Measurements from ENCODE around the gene ZBTB48.
A peak's percentile ranks its signal among the peaks of the same experiment; 100 is the strongest.

ZBTB48 gene

DNA sequence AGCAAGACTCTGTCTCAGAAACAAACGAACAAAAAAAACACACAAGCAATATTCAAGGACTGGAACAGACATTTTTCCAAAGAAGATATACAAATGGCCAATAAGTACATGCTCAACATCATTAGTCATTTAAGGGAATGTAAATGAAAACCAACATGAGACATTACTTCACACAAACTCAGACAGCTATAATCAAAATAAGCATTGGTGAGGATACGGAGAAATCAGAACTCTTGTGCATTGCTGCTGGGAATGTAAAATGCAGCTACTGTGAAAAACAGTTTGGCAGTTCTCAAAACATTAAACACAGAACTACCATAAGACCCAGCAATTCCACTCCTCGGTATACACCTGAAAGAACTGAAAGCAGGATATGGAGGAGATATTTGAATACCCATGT lies 40.8 kb upstream of the ZBTB48 start:
- TF ChIP-seq, protein P1, sequence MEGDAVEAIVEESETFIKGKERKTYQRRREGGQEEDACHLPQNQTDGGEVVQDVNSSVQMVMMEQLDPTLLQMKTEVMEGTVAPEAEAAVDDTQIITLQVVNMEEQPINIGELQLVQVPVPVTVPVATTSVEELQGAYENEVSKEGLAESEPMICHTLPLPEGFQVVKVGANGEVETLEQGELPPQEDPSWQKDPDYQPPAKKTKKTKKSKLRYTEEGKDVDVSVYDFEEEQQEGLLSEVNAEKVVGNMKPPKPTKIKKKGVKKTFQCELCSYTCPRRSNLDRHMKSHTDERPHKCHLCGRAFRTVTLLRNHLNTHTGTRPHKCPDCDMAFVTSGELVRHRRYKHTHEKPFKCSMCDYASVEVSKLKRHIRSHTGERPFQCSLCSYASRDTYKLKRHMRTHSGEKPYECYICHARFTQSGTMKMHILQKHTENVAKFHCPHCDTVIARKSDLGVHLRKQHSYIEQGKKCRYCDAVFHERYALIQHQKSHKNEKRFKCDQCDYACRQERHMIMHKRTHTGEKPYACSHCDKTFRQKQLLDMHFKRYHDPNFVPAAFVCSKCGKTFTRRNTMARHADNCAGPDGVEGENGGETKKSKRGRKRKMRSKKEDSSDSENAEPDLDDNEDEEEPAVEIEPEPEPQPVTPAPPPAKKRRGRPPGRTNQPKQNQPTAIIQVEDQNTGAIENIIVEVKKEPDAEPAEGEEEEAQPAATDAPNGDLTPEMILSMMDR (IDR thresholded peaks at IDR 0.05; ENCODE audit: low read length, missing control alignments), result no peak
- peak; percentile 18 for DNase-seq (ENCODE audit: low read depth)
- H3K4me3 ChIP-seq (replicated peaks; ENCODE audit: low read depth, low read length), result no peak overlapping the region

DNA sequence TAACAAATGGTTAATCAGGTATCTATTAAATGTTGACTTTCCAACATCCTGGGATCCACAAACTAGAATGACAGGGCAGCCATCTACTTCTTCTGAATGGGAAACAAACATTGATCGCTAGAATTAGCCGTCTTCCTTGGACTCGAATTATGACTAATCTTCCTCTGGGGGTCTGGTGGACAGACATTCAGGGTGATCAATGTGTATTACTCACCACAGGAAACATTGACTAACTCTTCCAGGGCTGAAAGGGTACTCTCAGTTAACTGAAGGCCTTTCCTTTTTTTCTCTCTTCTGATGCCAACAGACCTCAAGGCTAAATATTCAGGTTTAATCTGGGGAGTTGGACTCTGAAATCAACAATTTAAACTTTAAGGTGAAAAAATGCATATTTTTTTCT lies 35.0 kb upstream of the ZBTB48 start:
- peak; percentile 51 for DNase-seq (ENCODE audit: low read depth)

DNA sequence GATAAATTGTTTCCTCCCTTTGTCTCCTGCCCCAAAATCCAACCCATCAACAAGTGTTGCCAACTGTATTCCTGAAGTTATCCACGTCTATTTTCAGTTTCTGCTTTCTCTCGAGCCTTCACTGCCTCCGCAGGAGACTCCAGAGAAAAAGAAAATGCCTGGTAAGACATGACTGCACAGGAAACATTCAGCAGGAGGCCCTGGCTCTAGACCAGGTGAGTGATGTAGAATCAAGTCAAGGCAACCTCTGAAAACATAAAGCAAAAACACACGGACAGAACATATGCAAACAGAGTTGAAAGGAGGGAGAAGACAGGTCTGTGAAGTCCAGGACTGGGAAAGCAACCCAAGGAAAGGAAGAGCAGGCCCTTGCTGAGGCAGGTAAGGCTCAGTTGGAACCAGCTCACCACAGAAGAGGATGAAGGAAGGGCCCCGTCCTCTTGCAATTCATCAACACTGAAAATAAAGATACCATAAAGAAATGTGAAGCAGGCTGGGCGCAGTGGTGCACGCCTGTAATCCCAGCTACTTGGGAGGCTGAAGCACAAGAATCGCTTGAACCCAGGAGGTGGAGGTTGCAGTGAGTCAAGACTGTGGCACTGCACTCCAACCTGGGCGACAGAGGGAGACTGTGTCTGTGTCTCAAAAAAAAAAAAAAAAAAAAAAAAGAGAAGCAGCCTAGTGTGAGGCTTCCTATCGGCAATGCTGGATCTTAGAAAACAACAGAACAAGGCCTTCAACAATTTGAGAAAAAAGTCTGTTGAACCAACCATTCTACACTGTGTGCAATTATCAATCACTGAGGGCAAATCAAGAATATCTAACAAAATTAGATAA lies 34.3 kb upstream of the ZBTB48 start:
- TF ChIP-seq, protein P1 (IDR thresholded peaks at IDR 0.05; ENCODE audit: low read length, missing control alignments), result no peak
- H3K4me3 ChIP-seq (replicated peaks; ENCODE audit: low read depth, low read length), result no peak overlapping the region
- DNase-seq (ENCODE audit: low read depth), result peak; percentile 27

More for the DNA sequence above, 35.0 kb upstream of the ZBTB48 start:
- H3K4me3 ChIP-seq (replicated peaks; ENCODE audit: low read depth, low read length), result no peak overlapping the region
- TF ChIP-seq, protein P1 (IDR thresholded peaks at IDR 0.05; ENCODE audit: low read length, missing control alignments), result no peak

DNA sequence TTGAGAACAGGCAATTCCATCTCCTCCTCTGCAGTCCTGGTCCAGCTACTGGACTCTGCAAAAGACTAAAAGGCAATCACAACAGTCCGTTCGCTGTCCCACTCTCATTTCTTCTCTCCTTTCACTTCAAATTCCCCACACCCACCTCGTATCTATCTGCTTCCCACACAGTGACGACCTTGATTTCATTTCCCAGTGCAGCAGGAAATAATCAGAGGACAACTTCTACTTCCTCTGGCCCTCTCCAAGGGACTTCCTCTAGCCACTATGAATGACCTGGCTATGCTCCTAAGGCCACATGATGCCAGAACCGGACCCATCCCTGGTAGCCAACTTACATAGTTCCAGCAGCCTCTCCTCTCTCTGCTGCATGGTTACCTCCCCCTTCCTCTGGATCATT lies 33.5 kb upstream of the ZBTB48 start:
- no peak for DNase-seq (ENCODE audit: low read depth)
- TF ChIP-seq, protein P1 (IDR thresholded peaks at IDR 0.05; ENCODE audit: low read length, missing control alignments), result no peak
- H3K4me3 ChIP-seq (replicated peaks; ENCODE audit: low read depth, low read length), result no peak overlapping the region

DNA sequence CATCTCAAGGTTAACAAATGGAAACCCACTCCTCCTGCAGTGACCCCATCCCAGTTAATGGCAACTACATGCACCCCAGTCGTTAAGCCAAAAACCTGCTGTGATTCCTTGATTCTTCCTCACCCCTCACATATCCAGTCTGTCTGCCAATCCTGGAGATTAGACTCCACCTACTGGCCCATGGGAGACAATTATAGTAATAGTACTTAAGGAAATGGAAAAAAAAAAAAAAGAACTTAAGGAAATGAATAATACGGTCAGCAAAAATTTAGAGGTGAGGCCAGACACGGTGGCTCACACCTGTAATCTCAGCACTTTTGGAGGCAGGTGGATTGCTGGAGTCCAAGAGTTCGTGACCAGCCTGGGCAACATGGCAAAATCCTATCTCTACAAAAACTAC lies 32.5 kb upstream of the ZBTB48 start:
- peak; percentile 21 for DNase-seq (ENCODE audit: low read depth)
- TF ChIP-seq, protein P1 (IDR thresholded peaks at IDR 0.05; ENCODE audit: low read length, missing control alignments), result no peak
- H3K4me3 ChIP-seq (replicated peaks; ENCODE audit: low read depth, low read length), result no peak overlapping the region

DNA sequence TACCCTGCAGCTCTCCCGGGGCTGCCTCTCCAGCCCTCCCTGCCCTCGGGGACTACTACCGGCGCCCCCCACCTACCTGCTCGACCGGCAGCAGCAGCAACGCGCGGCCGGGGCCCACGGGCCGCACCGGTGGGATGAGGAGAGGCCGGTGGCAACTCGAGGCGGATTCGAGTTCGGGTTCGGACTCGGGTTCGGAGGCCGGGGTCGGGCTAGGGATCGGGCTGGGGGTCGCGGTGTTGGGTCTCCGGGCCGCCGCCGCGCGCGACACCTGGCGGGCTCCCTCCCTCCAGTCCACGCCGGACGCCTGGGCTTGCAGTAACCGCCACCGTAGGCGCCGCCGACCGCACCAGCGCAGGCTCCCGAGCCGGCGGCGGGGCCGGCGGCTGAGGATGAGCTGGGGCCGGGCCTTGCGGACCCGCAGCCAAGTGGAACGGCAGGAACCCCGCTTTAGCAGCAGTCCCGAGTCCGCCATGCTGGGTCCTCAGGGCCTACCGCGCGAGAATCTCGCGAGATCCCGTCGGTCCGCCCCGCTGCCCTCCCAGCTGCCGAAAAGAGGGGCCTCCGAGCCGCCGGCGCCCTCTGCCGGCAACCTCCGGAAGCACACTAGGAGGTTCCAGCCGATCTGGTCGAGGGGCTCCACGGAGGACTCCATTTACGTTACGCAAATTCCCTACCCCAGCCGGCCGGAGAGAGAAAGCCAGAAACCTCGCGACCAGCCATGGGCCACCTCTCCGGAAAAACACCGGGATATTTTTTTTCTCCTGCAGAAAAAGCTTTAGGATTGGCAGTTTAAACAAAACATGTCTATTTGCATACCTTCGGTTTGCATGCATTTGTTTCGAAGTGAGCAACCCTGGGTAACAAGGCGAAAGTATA lies 25.5 kb upstream of the ZBTB48 start, which contains the start of gene NOL9:
TSS of gene NOL9 (minus strand) at position 483 of the 876 bp plus-strand sequence. CDS start at position 472, 11 bp downstream.
- TF ChIP-seq, protein P1 (IDR thresholded peaks at IDR 0.05; ENCODE audit: low read length, missing control alignments), result peak; percentile 88
- peak; percentile 93 for DNase-seq (ENCODE audit: low read depth)
- peak within 1 kb of the TSS; percentile 92 for H3K4me3 ChIP-seq (replicated peaks; ENCODE audit: low read depth, low read length)

Data from fibroblast of pulmonary artery (primary cell).